HepG2 (cell line): Measurements from ENCODE around the gene KLHL21. TPM values are rescaled to one million over a fixed set of nuclear protein-coding genes. Genes with fewer than 3 reads are reported as not detected.

Experiments
- MYC ChIP-seq: sonication (generic); formaldehyde crosslinking; IDR thresholded peaks from 2 replicates; pipeline ENCODE4 v1.9.0; 2021; ENCODE audit warnings: missing genetic modification reagents, borderline replicate concordance
- NONO ChIP-seq, 2 experiments: fragments of 450-650 bp in 1 of 2; sonication (generic) in 1 of 2; formaldehyde crosslinking in 1 of 2; IDR thresholded peaks in 1 of 2; conservative IDR thresholded peaks in 1 of 2; 2 replicates each; pipeline versions ENCODE4 v1.6.1 to v1.8.0; 2017 to 2022; ENCODE audit warnings: mild to moderate bottlenecking in 1 of 2, missing genetic modification reagents in 1 of 2, moderate library complexity in 1 of 2
- PAX8 ChIP-seq: sonication (generic); formaldehyde crosslinking; IDR thresholded peaks from 2 replicates; pipeline ENCODE4 v1.8.0; 2022; ENCODE audit warnings: mild to moderate bottlenecking, missing genetic modification reagents, borderline replicate concordance
- RARA ChIP-seq: IDR thresholded peaks from 2 replicates; pipeline ENCODE4 v1.6.1; 2016; ENCODE audit warnings: missing genetic modification reagents, missing compliant biosample characterization
- SYNCRIP ChIP-seq: fragments of 200-400 bp; formaldehyde crosslinking; IDR thresholded peaks from 2 replicates; pipeline ENCODE4 v1.6.1; 2018; ENCODE audit warnings: mild to moderate bottlenecking, low read depth, low read length; ENCODE audit not compliant: insufficient read depth
- TOE1 ChIP-seq: sonication (generic); formaldehyde crosslinking; IDR thresholded peaks from 2 replicates; pipeline ENCODE4 v1.4.0; 2020; ENCODE audit warnings: mild to moderate bottlenecking, missing genetic modification reagents
- ZNF564 ChIP-seq: sonication (generic); formaldehyde crosslinking; IDR thresholded peaks from 2 replicates; pipeline ENCODE4 v1.8.1; 2023; ENCODE audit warnings: mild to moderate bottlenecking, missing genetic modification reagents
- ZNF768 ChIP-seq: sonication (generic); formaldehyde crosslinking; IDR thresholded peaks from 2 replicates; pipeline ENCODE4 v1.4.0; 2020; ENCODE audit warnings: missing genetic modification reagents
- polyA plus RNA-seq, 8 experiments: library from polyadenylated mRNA; depleted of rRNA in 3 of 8; stranded (reverse) in 7 of 8; unstranded in 1 of 8; fragments of >200 nt; fragmentation: Illumina TruSeq in 4 of 8; extraction: Trizol in 4 of 8; gene quantifications; 2 replicates each; pipeline versions ENCODE4 v1.2.1 to v1.2.3, GENCODE V29; 2011 to 2016; ENCODE audit warnings: low read depth in 4 of 8, missing spikeins in 1 of 8, mixed read lengths in 1 of 8; ENCODE audit not compliant: insufficient read depth in 1 of 8
- total RNA-seq, 5 experiments: library from RNA; depleted of rRNA; stranded (reverse); fragments of >200 nt; fragmentation: Illumina TruSeq; extraction: Trizol; gene quantifications; 2 replicates each; pipeline ENCODE4 v1.2.3, GENCODE V29; 2016; ENCODE audit warnings: low read depth in 1 of 5
- TF ChIP-seq, protein P1 (sequence below): sonication (generic); formaldehyde crosslinking; IDR thresholded peaks from 2 replicates; pipeline ENCODE4 v1.4.0; 2020; ENCODE audit warnings: missing genetic modification reagents
- TF ChIP-seq, protein P2 (sequence below): sonication (generic); formaldehyde crosslinking; conservative IDR thresholded peaks from 2 replicates; pipeline ENCODE4 v1.8.0; 2022; ENCODE audit warnings: low read depth, missing genetic modification reagents
- TF ChIP-seq, protein P3 (sequence below): IDR thresholded peaks from 2 replicates; pipeline ENCODE4 v1.6.1; 2016; ENCODE audit warnings: low read depth, missing genetic modification reagents, missing compliant biosample characterization
- TF ChIP-seq, protein P4 (sequence below): sonication (generic); formaldehyde crosslinking; IDR thresholded peaks from 2 replicates; pipeline ENCODE4 v1.4.0; 2020; ENCODE audit warnings: missing genetic modification reagents
- TF ChIP-seq, protein P5 (sequence below): sonication (generic); formaldehyde crosslinking; IDR thresholded peaks from 2 replicates; pipeline ENCODE4 v1.4.0; 2020; ENCODE audit warnings: missing genetic modification reagents

The KLHL21 gene
- total and polyA plus RNA-seq, 2 of the 13 experiments (the other 11 are each of a cell fraction or from before 2014, with no cell fraction given) = 14.8 to 25.0 TPM

DNA sequence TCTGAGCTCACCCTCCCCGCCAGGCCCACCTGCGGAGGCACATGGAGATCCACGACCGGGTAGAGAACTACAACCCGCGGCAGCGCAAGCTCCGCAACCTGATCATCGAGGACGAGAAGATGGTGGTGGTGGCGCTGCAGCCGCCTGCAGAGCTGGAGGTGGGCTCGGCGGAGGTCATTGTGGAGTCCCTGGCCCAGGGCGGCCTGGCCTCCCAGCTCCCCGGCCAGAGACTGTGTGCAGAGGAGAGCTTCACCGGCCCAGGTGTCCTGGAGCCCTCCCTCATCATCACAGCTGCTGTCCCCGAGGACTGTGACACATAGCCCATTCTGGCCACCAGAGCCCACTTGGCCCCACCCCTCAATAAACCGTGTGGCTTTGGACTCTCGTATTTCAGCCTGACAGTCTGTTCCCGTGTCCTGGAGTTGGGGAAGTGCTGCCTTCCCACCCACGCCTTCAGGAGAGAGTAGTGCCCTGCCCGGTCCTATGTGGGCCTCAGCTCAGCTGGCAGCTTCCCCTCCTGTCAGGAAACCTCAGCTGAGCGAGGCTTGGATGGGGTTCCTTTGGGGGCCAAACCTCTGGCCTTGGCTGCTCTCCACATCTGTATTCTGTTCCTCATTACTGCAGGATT is 13.7 kb downstream of the KLHL21 start (continued):
- TF ChIP-seq, protein P1, sequence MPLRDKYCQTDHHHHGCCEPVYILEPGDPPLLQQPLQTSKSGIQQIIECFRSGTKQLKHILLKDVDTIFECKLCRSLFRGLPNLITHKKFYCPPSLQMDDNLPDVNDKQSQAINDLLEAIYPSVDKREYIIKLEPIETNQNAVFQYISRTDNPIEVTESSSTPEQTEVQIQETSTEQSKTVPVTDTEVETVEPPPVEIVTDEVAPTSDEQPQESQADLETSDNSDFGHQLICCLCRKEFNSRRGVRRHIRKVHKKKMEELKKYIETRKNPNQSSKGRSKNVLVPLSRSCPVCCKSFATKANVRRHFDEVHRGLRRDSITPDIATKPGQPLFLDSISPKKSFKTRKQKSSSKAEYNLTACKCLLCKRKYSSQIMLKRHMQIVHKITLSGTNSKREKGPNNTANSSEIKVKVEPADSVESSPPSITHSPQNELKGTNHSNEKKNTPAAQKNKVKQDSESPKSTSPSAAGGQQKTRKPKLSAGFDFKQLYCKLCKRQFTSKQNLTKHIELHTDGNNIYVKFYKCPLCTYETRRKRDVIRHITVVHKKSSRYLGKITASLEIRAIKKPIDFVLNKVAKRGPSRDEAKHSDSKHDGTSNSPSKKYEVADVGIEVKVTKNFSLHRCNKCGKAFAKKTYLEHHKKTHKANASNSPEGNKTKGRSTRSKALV (CRISPR knock-in tag) = no peak
- TF ChIP-seq, protein P2, sequence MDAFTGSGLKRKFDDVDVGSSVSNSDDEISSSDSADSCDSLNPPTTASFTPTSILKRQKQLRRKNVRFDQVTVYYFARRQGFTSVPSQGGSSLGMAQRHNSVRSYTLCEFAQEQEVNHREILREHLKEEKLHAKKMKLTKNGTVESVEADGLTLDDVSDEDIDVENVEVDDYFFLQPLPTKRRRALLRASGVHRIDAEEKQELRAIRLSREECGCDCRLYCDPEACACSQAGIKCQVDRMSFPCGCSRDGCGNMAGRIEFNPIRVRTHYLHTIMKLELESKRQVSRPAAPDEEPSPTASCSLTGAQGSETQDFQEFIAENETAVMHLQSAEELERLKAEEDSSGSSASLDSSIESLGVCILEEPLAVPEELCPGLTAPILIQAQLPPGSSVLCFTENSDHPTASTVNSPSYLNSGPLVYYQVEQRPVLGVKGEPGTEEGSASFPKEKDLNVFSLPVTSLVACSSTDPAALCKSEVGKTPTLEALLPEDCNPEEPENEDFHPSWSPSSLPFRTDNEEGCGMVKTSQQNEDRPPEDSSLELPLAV (CRISPR knock-in tag) = no peak
- TF ChIP-seq, protein P3, sequence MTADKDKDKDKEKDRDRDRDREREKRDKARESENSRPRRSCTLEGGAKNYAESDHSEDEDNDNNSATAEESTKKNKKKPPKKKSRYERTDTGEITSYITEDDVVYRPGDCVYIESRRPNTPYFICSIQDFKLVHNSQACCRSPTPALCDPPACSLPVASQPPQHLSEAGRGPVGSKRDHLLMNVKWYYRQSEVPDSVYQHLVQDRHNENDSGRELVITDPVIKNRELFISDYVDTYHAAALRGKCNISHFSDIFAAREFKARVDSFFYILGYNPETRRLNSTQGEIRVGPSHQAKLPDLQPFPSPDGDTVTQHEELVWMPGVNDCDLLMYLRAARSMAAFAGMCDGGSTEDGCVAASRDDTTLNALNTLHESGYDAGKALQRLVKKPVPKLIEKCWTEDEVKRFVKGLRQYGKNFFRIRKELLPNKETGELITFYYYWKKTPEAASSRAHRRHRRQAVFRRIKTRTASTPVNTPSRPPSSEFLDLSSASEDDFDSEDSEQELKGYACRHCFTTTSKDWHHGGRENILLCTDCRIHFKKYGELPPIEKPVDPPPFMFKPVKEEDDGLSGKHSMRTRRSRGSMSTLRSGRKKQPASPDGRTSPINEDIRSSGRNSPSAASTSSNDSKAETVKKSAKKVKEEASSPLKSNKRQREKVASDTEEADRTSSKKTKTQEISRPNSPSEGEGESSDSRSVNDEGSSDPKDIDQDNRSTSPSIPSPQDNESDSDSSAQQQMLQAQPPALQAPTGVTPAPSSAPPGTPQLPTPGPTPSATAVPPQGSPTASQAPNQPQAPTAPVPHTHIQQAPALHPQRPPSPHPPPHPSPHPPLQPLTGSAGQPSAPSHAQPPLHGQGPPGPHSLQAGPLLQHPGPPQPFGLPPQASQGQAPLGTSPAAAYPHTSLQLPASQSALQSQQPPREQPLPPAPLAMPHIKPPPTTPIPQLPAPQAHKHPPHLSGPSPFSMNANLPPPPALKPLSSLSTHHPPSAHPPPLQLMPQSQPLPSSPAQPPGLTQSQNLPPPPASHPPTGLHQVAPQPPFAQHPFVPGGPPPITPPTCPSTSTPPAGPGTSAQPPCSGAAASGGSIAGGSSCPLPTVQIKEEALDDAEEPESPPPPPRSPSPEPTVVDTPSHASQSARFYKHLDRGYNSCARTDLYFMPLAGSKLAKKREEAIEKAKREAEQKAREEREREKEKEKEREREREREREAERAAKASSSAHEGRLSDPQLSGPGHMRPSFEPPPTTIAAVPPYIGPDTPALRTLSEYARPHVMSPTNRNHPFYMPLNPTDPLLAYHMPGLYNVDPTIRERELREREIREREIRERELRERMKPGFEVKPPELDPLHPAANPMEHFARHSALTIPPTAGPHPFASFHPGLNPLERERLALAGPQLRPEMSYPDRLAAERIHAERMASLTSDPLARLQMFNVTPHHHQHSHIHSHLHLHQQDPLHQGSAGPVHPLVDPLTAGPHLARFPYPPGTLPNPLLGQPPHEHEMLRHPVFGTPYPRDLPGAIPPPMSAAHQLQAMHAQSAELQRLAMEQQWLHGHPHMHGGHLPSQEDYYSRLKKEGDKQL (CRISPR knock-in tag) = no peak
- no peak for TF ChIP-seq ZNF564
- TF ChIP-seq ZNF768 = no peak
- no peak for TF ChIP-seq TOE1 (CRISPR knock-in tag)
- TF ChIP-seq MYC (CRISPR knock-in tag) = no peak
- TF ChIP-seq, protein P4, sequence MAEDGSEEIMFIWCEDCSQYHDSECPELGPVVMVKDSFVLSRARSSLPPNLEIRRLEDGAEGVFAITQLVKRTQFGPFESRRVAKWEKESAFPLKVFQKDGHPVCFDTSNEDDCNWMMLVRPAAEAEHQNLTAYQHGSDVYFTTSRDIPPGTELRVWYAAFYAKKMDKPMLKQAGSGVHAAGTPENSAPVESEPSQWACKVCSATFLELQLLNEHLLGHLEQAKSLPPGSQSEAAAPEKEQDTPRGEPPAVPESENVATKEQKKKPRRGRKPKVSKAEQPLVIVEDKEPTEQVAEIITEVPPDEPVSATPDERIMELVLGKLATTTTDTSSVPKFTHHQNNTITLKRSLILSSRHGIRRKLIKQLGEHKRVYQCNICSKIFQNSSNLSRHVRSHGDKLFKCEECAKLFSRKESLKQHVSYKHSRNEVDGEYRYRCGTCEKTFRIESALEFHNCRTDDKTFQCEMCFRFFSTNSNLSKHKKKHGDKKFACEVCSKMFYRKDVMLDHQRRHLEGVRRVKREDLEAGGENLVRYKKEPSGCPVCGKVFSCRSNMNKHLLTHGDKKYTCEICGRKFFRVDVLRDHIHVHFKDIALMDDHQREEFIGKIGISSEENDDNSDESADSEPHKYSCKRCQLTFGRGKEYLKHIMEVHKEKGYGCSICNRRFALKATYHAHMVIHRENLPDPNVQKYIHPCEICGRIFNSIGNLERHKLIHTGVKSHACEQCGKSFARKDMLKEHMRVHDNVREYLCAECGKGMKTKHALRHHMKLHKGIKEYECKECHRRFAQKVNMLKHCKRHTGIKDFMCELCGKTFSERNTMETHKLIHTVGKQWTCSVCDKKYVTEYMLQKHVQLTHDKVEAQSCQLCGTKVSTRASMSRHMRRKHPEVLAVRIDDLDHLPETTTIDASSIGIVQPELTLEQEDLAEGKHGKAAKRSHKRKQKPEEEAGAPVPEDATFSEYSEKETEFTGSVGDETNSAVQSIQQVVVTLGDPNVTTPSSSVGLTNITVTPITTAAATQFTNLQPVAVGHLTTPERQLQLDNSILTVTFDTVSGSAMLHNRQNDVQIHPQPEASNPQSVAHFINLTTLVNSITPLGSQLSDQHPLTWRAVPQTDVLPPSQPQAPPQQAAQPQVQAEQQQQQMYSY = no peak
- TF ChIP-seq PAX8 (CRISPR knock-in tag) = no peak
- no peak for TF ChIP-seq RARA
- no peak for TF ChIP-seq NONO (IDR thresholded peaks at IDR 0.05)
- TF ChIP-seq NONO (CRISPR knock-in tag; conservative IDR thresholded peaks at IDR 0.05) = no peak
- TF ChIP-seq, protein P5, sequence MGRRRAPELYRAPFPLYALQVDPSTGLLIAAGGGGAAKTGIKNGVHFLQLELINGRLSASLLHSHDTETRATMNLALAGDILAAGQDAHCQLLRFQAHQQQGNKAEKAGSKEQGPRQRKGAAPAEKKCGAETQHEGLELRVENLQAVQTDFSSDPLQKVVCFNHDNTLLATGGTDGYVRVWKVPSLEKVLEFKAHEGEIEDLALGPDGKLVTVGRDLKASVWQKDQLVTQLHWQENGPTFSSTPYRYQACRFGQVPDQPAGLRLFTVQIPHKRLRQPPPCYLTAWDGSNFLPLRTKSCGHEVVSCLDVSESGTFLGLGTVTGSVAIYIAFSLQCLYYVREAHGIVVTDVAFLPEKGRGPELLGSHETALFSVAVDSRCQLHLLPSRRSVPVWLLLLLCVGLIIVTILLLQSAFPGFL (CRISPR knock-in tag) = no peak
- no peak for TF ChIP-seq SYNCRIP
